Thyroid gland (tissue), 4 donors: Measurements from ENCODE around the gene CNTN5. TPM values are rescaled to one million over a fixed set of nuclear protein-coding genes. Genes with fewer than 3 reads are reported as not detected.

Experiments
- DNase-seq, 2 donors: peaks; one replicate each; pipeline ENCODE4 v3.0.0-alpha.2; 2019
- H3K27ac ChIP-seq, 3 donors: fragments of 200-600 bp; sonication (generic); 1 replicate in 2 of 3; 2 replicates in 1 of 3; pipeline ENCODE4 v1.5.1; 2016 to 2019; ENCODE audit warnings: mild to moderate bottlenecking in 1 of 3, moderate library complexity in 1 of 3
- H3K27me3 ChIP-seq: fragments of 200-600 bp; sonication (generic); one replicate; pipeline ENCODE4 v1.5.1; 2019
- H3K36me3 ChIP-seq, 2 donors: fragments of 200-600 bp; sonication (generic); one replicate each; pipeline ENCODE4 v1.5.1; 2016 to 2019
- H3K4me1 ChIP-seq, 2 donors: fragments of 200-600 bp; sonication (generic); one replicate each; pipeline ENCODE4 v1.5.1; 2017 to 2019
- H3K4me3 ChIP-seq, 3 donors: fragments of 200-600 bp; sonication (generic); replicated peaks in 1 of 3; 1 replicate in 2 of 3; 2 replicates in 1 of 3; pipeline ENCODE4 v1.5.1; 2016; ENCODE audit warnings: mild to moderate bottlenecking in 1 of 3
- H3K9me3 ChIP-seq: fragments of 200-600 bp; sonication (generic); one replicate; pipeline ENCODE4 v1.5.1; 2017
- POLR2A ChIP-seq, 2 donors: fragments of 450-650 bp; IDR thresholded peaks; one replicate each; pipeline ENCODE4 v1.6.1; 2017; ENCODE audit warnings: antibody characterized with exemption in 2 of 2, mild to moderate bottlenecking in 2 of 2, moderate library complexity in 1 of 2
- WGBS, 2 donors: methylation state at CpG; one replicate each; pipeline ENCODE4 v1.1.5; 2017; 5-methylcytosine and 5-hydroxymethylcytosine counted together
- intact Hi-C: fragments of 100-400 bp; cut with DNase I; formaldehyde crosslinking; loops from one replicate; pipeline ENCODE4 v1.15.1; 2023
- total RNA-seq, 4 donors: library from RNA; depleted of rRNA; stranded (reverse); fragments of >200 nt; gene quantifications; one replicate each; pipeline ENCODE4 v1.2.3, GENCODE V29; 2016
- TF ChIP-seq, protein P1 (sequence below), 6 experiments: fragments of 200-600 bp in 3 of 6; fragments of 450-650 bp in 3 of 6; sonication (generic) in 3 of 6; IDR thresholded peaks; one replicate each; pipeline ENCODE4 v1.5.1; 2016 to 2019; ENCODE audit warnings: antibody characterized with exemption in 6 of 6, mild to moderate bottlenecking in 2 of 6, inconsistent platforms in 1 of 6, moderate library complexity in 1 of 6

The CNTN5 gene
- total RNA-seq, 4 donors from 2014 or later, result 1.9 to 14.3 (median 12.0) TPM

- H3K4me1 ChIP-seq, result no peaks in the 10 kb centered on the region
- WGBS, 2 donors, result 73 to 85% methylated on average over 1 of the region's 1 CpG
- no peak for DNase-seq
Observed at GRCh38 chr11:99568808-99569207, 548.1 kb downstream of the CNTN5 start.

GRCh38 chr11:99571094-99571493, 550.3 kb downstream of the CNTN5 start:
- H3K4me3 ChIP-seq, result no peak overlapping the region
- no peaks in the 10 kb centered on the region for H3K4me1 ChIP-seq
- no peak overlapping the region for H3K27ac ChIP-seq
- no peak for TF ChIP-seq POLR2A (IDR thresholded peaks at IDR 0.05)
- TF ChIP-seq, protein P1, sequence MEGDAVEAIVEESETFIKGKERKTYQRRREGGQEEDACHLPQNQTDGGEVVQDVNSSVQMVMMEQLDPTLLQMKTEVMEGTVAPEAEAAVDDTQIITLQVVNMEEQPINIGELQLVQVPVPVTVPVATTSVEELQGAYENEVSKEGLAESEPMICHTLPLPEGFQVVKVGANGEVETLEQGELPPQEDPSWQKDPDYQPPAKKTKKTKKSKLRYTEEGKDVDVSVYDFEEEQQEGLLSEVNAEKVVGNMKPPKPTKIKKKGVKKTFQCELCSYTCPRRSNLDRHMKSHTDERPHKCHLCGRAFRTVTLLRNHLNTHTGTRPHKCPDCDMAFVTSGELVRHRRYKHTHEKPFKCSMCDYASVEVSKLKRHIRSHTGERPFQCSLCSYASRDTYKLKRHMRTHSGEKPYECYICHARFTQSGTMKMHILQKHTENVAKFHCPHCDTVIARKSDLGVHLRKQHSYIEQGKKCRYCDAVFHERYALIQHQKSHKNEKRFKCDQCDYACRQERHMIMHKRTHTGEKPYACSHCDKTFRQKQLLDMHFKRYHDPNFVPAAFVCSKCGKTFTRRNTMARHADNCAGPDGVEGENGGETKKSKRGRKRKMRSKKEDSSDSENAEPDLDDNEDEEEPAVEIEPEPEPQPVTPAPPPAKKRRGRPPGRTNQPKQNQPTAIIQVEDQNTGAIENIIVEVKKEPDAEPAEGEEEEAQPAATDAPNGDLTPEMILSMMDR (IDR thresholded peaks at IDR 0.05), result no peak
- no peak for DNase-seq
- H3K36me3 ChIP-seq, result no peaks in the 10 kb centered on the region
- H3K27me3 ChIP-seq, result no peaks in the 10 kb centered on the region
- intact Hi-C loops, result no loop called here
- WGBS, 2 donors, result 49% methylated on average over 2 of the region's 2 CpGs
- H3K9me3 ChIP-seq, result no peaks in the 10 kb centered on the region

More at GRCh38 chr11:99568808-99569207, 548.1 kb downstream of the CNTN5 start:
- Histone ChIP-seq H3K4me3 (no peak overlapping the region), H3K27me3 (no peaks in the 10 kb centered on the region), H3K9me3 (no peaks in the 10 kb centered on the region), H3K36me3 (no peaks in the 10 kb centered on the region), H3K27ac (no peak overlapping the region)
- intact Hi-C loops, result no loop called here
- TF ChIP-seq, protein P1 (IDR thresholded peaks at IDR 0.05), result no peak
- TF ChIP-seq POLR2A (IDR thresholded peaks at IDR 0.05), result no peak

DNA sequence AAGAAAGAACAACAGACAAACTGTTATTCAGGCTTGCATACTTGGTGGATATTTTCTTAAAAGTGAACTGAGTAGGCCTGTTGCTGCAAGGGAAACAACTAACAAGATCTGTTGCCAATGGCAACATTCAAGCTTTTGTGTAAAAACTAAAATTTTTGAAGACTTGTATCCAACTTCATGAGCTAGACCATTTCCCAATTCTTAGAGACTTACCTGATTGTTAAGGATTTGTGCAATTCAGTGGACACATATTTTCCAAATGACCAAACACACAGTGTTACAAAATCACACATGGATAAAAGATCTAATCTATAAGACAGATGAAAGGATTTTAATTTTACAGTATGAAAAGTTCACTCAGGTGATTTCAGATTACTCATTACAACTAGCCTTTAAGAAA, 564.1 kb downstream of the CNTN5 start:
- Histone ChIP-seq H3K4me3 (no peak overlapping the region), H3K27me3 (no peaks in the 10 kb centered on the region), H3K27ac (no peak overlapping the region), H3K9me3 (no peaks in the 10 kb centered on the region), H3K36me3 (no peaks in the 10 kb centered on the region), H3K4me1 (no peaks in the 10 kb centered on the region)
- TF ChIP-seq, protein P1 (IDR thresholded peaks at IDR 0.05), result no peak
- TF ChIP-seq POLR2A (IDR thresholded peaks at IDR 0.05), result no peak
- no peak for DNase-seq
- intact Hi-C loops, result no loop called here

DNA sequence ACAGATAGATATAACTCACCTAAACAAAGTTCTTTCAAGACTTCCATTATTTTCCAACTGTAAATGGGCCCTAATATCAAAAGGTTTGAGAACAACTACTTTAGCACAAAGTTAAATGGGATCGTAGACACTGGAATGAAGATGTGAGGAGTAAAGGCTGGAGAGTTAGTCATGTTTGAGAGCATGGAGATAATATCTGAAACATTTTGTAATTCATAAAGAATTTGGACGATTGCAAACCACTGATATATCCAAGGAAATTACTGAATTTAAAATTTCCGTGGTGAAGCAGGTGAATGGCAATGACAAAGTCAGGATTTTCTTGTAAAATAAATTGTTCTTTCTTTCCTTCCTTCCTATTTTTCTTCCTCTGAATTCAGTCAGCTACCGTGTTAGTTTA, 564.9 kb downstream of the CNTN5 start:
- Histone ChIP-seq H3K4me3 (no peak overlapping the region), H3K4me1 (no peaks in the 10 kb centered on the region), H3K27me3 (no peaks in the 10 kb centered on the region), H3K9me3 (no peaks in the 10 kb centered on the region), H3K36me3 (no peaks in the 10 kb centered on the region), H3K27ac (no peak overlapping the region)
- WGBS, 2 donors, result 36 to 44% methylated on average over 4 of the region's 4 CpGs
- TF ChIP-seq POLR2A (IDR thresholded peaks at IDR 0.05), result no peak
- TF ChIP-seq, protein P1 (IDR thresholded peaks at IDR 0.05), result no peak
- intact Hi-C loops, result no loop called here
- DNase-seq, result no peak

DNA sequence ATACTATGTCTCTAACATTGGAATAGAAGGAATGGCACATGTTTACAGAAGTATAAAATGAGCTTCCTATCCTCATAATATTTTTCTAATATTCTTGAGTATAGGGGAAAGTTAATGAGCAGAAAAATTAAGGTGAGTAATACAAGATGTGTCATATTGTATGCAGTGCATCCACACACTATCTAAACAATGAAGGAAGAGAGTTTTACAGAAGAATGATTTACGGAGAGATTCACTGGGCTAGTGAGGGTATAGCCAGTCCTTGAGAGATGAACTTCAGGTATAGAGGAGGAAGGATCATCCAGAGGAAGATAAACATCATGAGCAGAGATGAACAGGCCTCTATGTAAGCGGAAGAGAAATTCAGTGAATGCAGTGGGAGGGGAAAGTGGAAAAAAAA, 569.0 kb downstream of the CNTN5 start:
- 88 to 91% methylated on average over 2 of the region's 2 CpGs for WGBS, 2 donors
- Histone ChIP-seq H3K27ac (no peak overlapping the region), H3K4me1 (no peaks in the 10 kb centered on the region), H3K9me3 (no peaks in the 10 kb centered on the region), H3K4me3 (no peak overlapping the region), H3K27me3 (no peaks in the 10 kb centered on the region), H3K36me3 (no peaks in the 10 kb centered on the region)
- no peak for TF ChIP-seq POLR2A (IDR thresholded peaks at IDR 0.05)
- TF ChIP-seq, protein P1 (IDR thresholded peaks at IDR 0.05), result no peak
- no peak for DNase-seq
- intact Hi-C loops, result no loop called here
